DND-41 (cell line): ENCODE results near the gene CARS1.
A peak's percentile ranks its signal among the peaks of the same experiment; 100 is the strongest.

Experiments used
- ATAC-seq: fragments of 200-7000 bp; cut with Tn5 transposase; 3 replicates; pipeline ENCODE4 v1.9.1; 2021; ENCODE audit warnings: low read depth; ENCODE audit not compliant: insufficient read depth
- DNase-seq: peaks from one replicate; pipeline ENCODE4 v3.0.0-alpha.2; 2020
- H2AFZ ChIP-seq: 2 replicates; pipeline ENCODE4 v1.6.0; 2012; ENCODE audit warnings: low read depth, low read length
- H3K27ac ChIP-seq: 2 replicates; pipeline ENCODE4 v1.5.1; 2012; ENCODE audit warnings: low read length, inconsistent platforms
- H3K27me3 ChIP-seq: fragments of 200-600 bp; sonication (generic); 2 replicates; pipeline ENCODE4 v1.6.0; 2012; ENCODE audit warnings: low read length, mild to moderate bottlenecking, inconsistent platforms; ENCODE audit not compliant: insufficient read depth, poor library complexity
- H3K36me3 ChIP-seq: 2 replicates; pipeline ENCODE4 v1.5.1; 2012; ENCODE audit warnings: low read length, inconsistent platforms; ENCODE audit not compliant: insufficient read depth
- H3K4me1 ChIP-seq: 2 replicates; pipeline ENCODE4 v1.5.1; 2012; ENCODE audit warnings: mild to moderate bottlenecking, low read length; ENCODE audit not compliant: insufficient read depth
- H3K4me2 ChIP-seq: 2 replicates; pipeline ENCODE4 v1.6.0; 2012; ENCODE audit warnings: mild to moderate bottlenecking, moderate library complexity, low read length, inconsistent platforms; ENCODE audit not compliant: insufficient read depth
- H3K4me3 ChIP-seq, 2 experiments: fragments of 200-600 bp in 1 of 2; shearing (Covaris generic) in 1 of 2; 2 replicates each; pipeline ENCODE4 v1.5.1; 2012 to 2016; ENCODE audit warnings: inconsistent platforms in 2 of 2, low read length in 2 of 2, mild to moderate bottlenecking in 2 of 2, low read depth in 1 of 2, moderate library complexity in 1 of 2
- H3K79me2 ChIP-seq: 2 replicates; pipeline ENCODE4 v1.6.0; 2012; ENCODE audit warnings: low read length, inconsistent platforms; ENCODE audit not compliant: insufficient read depth
- H3K9ac ChIP-seq: 2 replicates; pipeline ENCODE4 v1.6.0; 2012; ENCODE audit warnings: low read depth, mild to moderate bottlenecking, inconsistent platforms, low read length, moderate library complexity
- H3K9me3 ChIP-seq: 2 replicates; pipeline ENCODE4 v1.5.1; 2012; ENCODE audit warnings: low read length, moderate library complexity, mild to moderate bottlenecking, inconsistent platforms; ENCODE audit not compliant: insufficient read depth, severe bottlenecking
- H4K20me1 ChIP-seq: 2 replicates; pipeline ENCODE4 v1.6.0; 2012; ENCODE audit warnings: low read length; ENCODE audit not compliant: insufficient read depth
- EZH2 ChIP-seq: IDR thresholded peaks from 3 replicates; pipeline ENCODE4 v1.6.1; 2012; ENCODE audit warnings: borderline replicate concordance, low read depth, mild to moderate bottlenecking, moderate library complexity, low read length, inconsistent platforms; ENCODE audit not compliant: severe bottlenecking
- TF ChIP-seq, protein P1 (sequence below): IDR thresholded peaks from 2 replicates; pipeline ENCODE4 v1.5.1; 2012; ENCODE audit warnings: borderline replicate concordance, low read length, moderate library complexity, mild to moderate bottlenecking; ENCODE audit not compliant: poor library complexity, severe bottlenecking; ENCODE audit errors: extremely low read depth

The CARS1 gene

DNA sequence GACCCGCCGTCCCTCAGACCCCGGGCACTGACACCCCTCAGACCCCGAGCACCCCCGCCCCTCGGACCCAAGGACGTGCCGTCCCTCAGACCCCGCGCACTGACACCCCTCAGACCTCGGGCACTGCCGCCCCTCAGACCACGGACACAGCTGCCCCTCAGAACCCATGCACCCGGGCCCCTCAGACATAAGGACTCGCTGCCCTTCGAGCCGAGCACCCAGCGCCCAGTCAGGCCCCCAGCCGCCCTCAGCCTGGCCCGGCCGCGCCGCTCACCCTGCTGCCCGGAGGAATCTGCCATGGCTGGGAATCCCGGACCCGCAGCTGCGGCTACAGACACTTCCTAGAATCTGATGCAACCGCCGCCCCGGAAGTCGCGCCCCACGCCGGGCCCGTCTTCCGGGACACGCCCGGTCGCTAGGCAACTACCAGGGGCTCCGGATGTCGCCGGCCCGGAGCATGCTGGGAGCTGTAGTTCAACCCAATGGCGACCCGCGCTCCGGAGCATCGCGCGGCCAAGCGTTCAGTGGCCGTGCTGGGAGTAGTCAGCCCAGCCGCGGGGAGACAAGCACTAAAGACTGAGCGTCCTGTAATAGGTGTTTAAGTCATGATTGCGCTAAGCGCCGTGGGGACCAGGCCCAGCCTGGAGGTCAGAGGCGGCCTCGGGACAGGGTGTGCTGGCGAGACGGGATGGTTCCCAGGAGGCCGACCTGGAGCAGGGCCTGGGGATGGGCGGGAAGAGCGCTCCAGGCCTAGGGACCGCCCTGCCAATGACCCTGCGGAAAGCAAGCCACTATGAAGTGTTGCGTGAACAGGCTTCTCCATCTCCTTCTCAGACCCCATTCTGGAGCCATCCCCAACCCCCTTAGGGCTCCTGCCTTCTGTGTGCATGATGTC, at the start of gene CARS1:
TSS of gene CARS1 (minus strand) at position 355 of the 895 bp plus-strand sequence. CDS start at position 299, 56 bp downstream.
- Histone ChIP-seq H3K36me3 (peaks cover 21% of the 10 kb centered on the region), H3K27ac (peak within 1 kb of the TSS; percentile 88), H3K27me3 (no peaks in the 10 kb centered on the region), H3K9ac (peak within 1 kb of the TSS; percentile 91), H3K79me2 (peaks cover 46% of the 10 kb centered on the region), H3K4me2 (peak within 1 kb of the TSS; percentile 85), H4K20me1 (peaks cover 21% of the 10 kb centered on the region; the same call in 1 of the 2 replicates), H3K4me1 (peaks cover 29% of the 10 kb centered on the region), H3K9me3 (no peaks in the 10 kb centered on the region), H3K4me3 (peak within 1 kb of the TSS; percentile 68 to 87; a peak in 3 of 4 replicates), H2AFZ (peak within 1 kb of the TSS; percentile 77)
- peak; percentile 97 for ATAC-seq
- peak; percentile 96 for DNase-seq
- TF ChIP-seq EZH2: no peak
- TF ChIP-seq, protein P1, sequence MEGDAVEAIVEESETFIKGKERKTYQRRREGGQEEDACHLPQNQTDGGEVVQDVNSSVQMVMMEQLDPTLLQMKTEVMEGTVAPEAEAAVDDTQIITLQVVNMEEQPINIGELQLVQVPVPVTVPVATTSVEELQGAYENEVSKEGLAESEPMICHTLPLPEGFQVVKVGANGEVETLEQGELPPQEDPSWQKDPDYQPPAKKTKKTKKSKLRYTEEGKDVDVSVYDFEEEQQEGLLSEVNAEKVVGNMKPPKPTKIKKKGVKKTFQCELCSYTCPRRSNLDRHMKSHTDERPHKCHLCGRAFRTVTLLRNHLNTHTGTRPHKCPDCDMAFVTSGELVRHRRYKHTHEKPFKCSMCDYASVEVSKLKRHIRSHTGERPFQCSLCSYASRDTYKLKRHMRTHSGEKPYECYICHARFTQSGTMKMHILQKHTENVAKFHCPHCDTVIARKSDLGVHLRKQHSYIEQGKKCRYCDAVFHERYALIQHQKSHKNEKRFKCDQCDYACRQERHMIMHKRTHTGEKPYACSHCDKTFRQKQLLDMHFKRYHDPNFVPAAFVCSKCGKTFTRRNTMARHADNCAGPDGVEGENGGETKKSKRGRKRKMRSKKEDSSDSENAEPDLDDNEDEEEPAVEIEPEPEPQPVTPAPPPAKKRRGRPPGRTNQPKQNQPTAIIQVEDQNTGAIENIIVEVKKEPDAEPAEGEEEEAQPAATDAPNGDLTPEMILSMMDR: no peak

DNA sequence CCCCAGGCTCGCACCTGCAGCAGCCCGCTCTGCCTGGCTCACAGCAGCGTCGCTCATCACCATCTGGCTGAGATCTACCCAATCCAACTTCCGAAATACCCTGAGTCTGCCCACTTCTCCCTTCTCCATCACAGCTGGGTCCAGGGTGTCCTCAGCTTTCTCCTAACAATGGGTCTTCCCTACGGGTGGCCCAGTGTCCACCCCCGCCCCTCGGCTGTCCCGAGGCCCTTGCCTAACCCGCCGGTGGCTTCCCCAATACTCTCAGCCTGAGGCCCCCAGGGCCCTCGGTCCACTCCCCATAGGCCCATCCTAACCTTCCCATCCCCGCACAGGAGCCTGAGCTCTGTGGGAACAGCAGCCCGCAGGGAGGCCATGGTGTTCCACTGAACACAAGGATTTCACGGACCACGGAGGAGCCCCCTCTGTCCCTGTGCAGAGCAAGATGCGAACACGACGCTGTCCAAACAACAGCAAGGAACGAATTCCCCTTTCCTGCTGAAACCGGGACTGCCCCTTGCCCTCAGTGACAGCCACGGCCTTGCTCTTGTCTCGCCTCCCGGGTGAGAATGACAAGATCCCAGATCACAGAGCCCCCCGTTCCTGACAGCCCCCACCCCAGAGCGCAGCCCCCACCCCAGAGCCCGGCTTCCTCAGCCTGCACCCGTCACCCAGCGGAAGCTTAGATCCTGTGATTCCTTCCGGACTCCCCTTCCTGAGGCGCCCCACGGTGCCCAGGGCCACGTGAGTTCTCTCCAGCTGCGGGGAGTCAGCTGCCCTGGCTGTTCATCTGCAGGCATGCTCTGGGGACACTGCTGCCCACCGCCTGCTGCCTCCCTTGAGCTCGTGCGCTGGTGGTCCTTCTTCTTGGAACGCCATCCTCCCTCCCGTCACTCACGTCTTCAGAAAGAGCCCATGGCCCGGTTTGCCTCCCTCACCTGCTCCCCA, 48.8 kb upstream of the CARS1 start:
- 0 out of 2 replicates have a peak, but pooled peaks cover 5% of the 10 kb centered on the region for H4K20me1 ChIP-seq
- H3K4me2 ChIP-seq: no peak overlapping the region
- H3K27me3 ChIP-seq: no peaks in the 10 kb centered on the region
- TF ChIP-seq, protein P1: no peak
- no peak for TF ChIP-seq EZH2
- H2AFZ ChIP-seq: no peak overlapping the region
- peaks cover 79% of the 10 kb centered on the region for H3K36me3 ChIP-seq
- no peaks in the 10 kb centered on the region for H3K4me1 ChIP-seq
- no peak overlapping the region for H3K27ac ChIP-seq
- H3K79me2 ChIP-seq: no peaks in the 10 kb centered on the region
- no peaks in the 10 kb centered on the region for H3K9me3 ChIP-seq
- ATAC-seq: no peak
- H3K4me3 ChIP-seq: no peak overlapping the region
- H3K9ac ChIP-seq: no peak overlapping the region
- DNase-seq: no peak

DNA sequence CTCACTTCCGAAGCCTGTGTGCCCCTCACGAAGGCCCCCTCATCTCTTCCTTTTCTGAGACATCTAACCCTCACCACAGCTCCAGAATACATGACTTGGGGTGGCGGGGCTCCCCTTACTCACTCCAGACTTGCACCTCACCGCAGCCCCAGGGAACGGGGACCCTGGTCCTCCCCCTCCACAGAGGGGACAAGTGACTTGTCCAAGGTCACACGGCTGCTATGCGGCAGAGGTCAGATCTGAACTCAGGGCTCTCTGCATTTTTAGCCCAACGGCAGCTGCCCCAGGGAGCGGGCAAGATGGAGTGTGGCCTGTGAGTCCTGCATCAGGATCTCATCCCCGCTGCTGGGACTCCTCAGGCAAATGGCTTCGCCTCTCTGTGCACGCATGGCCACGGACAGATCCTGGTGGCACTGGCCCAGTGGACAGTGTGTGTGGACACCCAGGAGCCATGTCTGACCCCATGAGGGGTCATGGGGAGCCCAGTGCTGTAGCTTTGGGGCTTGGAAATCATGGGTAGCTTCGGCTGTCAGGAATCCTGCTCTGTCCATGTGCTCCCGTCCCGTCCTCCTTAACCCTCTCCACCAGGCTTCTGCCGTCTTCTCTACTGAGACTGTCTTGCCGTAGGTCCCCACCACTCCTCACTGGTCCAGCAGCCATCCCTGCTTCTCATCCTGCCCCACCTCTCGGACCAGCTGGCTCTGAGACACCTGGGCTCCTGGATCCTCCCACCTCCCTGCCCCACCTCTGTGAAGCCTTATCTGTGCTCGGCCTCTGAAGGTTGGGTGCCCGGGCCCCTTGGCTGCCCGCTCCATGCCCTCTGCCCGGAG, 48.0 kb upstream of the CARS1 start:
- Histone ChIP-seq H2AFZ (no peak overlapping the region), H3K4me1 (no peaks in the 10 kb centered on the region), H4K20me1 (0 out of 2 replicates have a peak, but pooled peaks cover 5% of the 10 kb centered on the region), H3K27ac (no peak overlapping the region), H3K4me3 (no peak overlapping the region), H3K9me3 (no peaks in the 10 kb centered on the region), H3K9ac (no peak overlapping the region), H3K79me2 (no peaks in the 10 kb centered on the region), H3K36me3 (peaks cover 78% of the 10 kb centered on the region), H3K27me3 (no peaks in the 10 kb centered on the region), H3K4me2 (no peak overlapping the region)
- TF ChIP-seq EZH2: no peak
- TF ChIP-seq, protein P1: no peak
- DNase-seq (no peak), ATAC-seq (no peak)
